ENCODE data around the gene MAPK8IP1.

Gene MAPK8IP1

GRCh38 chr11:45939836-45940235 lies 54.4 kb downstream of the MAPK8IP1 start:
- no peak for TF ChIP-seq CTCF (IDR thresholded peaks at IDR 0.05; ENCODE audit: low read depth, low read length, missing control alignments)
- in situ Hi-C loops (cut with HindIII; ENCODE audit: low sequenced_read_pairs): no loop called here
- no peak overlapping the region for H3K4me3 ChIP-seq (ENCODE audit: low read depth, low read length)
- no peak for DNase-seq (ENCODE audit: low read depth)

GRCh38 chr11:45941285-45941684 lies 55.8 kb downstream of the MAPK8IP1 start:
- no peak for DNase-seq (ENCODE audit: low read depth)
- no peak for TF ChIP-seq CTCF (IDR thresholded peaks at IDR 0.05; ENCODE audit: low read depth, low read length, missing control alignments)
- in situ Hi-C loops (cut with HindIII; ENCODE audit: low sequenced_read_pairs): no loop called here
- no peak overlapping the region for H3K4me3 ChIP-seq (ENCODE audit: low read depth, low read length)

GRCh38 chr11:45942381-45942780 lies 56.9 kb downstream of the MAPK8IP1 start:
- TF ChIP-seq CTCF (IDR thresholded peaks at IDR 0.05; ENCODE audit: low read depth, low read length, missing control alignments): no peak
- no peak for DNase-seq (ENCODE audit: low read depth)
- in situ Hi-C loops (cut with HindIII; ENCODE audit: low sequenced_read_pairs): no loop called here
- H3K4me3 ChIP-seq (ENCODE audit: low read depth, low read length): no peak overlapping the region

- no peak for TF ChIP-seq CTCF (IDR thresholded peaks at IDR 0.05; ENCODE audit: low read depth, low read length, missing control alignments)
- DNase-seq (ENCODE audit: low read depth): no peak
- no peak overlapping the region for H3K4me3 ChIP-seq (ENCODE audit: low read depth, low read length)
- in situ Hi-C loops (cut with HindIII; ENCODE audit: low sequenced_read_pairs): no loop called here
Measured at GRCh38 chr11:45945397-45945999, 60.0 kb downstream of the MAPK8IP1 start.

DNA sequence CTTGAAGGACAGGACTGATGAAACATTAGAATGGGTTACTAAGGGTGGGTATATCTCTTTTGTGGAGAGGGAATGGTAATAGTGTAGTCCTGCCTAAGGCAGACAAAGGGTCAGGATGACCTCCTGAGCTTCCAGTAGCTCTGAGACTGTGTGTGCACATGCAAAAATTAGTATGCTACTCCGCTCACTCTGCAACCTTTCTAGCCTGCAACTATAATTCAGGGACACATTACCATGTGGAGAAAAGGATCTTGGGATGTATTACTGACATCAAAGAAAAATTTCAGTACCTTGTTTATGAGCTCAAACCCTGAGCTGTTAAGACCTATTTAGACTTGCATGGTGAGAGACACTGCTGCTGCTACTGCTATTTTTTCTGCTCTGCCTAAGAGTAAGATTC lies 62.4 kb downstream of the MAPK8IP1 start:
- in situ Hi-C loops (cut with HindIII; ENCODE audit: low sequenced_read_pairs): no loop called here
- no peak for TF ChIP-seq CTCF (IDR thresholded peaks at IDR 0.05; ENCODE audit: low read depth, low read length, missing control alignments)
- no peak overlapping the region for H3K4me3 ChIP-seq (ENCODE audit: low read depth, low read length)
- no peak for DNase-seq (ENCODE audit: low read depth)

- DNase-seq (ENCODE audit: low read depth): no peak
- H3K4me3 ChIP-seq (ENCODE audit: low read depth, low read length): no peak overlapping the region
- TF ChIP-seq CTCF (IDR thresholded peaks at IDR 0.05; ENCODE audit: low read depth, low read length, missing control alignments): no peak
- in situ Hi-C loops (cut with HindIII; ENCODE audit: low sequenced_read_pairs): no loop called here
Measured at GRCh38 chr11:45948356-45948755, 62.9 kb downstream of the MAPK8IP1 start.

Measured in astrocyte of the cerebellum (primary cell).